IPS-18a (cell line): ENCODE results near the gene COPS8.

Source experiments
- H3K27ac ChIP-seq: one replicate; pipeline ENCODE4 v1.5.1; 2013; ENCODE audit warnings: low read length
- H3K27me3 ChIP-seq: one replicate; pipeline ENCODE4 v1.6.1; 2013; ENCODE audit warnings: mild to moderate bottlenecking, low read length; ENCODE audit not compliant: control insufficient read depth, insufficient read depth
- H3K36me3 ChIP-seq: one replicate; pipeline ENCODE4 v1.6.1; 2013; ENCODE audit warnings: low read depth, low read length; ENCODE audit not compliant: control insufficient read depth
- H3K4me1 ChIP-seq: one replicate; pipeline ENCODE4 v1.6.1; 2013; ENCODE audit warnings: low read depth, low read length; ENCODE audit not compliant: control insufficient read depth
- H3K4me3 ChIP-seq: one replicate; pipeline ENCODE4 v1.5.1; 2013; ENCODE audit warnings: low read length
- H3K9ac ChIP-seq: one replicate; pipeline ENCODE4 v1.6.1; 2013; ENCODE audit warnings: mild to moderate bottlenecking, low read length, moderate library complexity
- H3K9me3 ChIP-seq: one replicate; pipeline ENCODE4 v1.6.1; 2013; ENCODE audit warnings: low read depth, low read length; ENCODE audit not compliant: control insufficient read depth

The COPS8 gene

DNA sequence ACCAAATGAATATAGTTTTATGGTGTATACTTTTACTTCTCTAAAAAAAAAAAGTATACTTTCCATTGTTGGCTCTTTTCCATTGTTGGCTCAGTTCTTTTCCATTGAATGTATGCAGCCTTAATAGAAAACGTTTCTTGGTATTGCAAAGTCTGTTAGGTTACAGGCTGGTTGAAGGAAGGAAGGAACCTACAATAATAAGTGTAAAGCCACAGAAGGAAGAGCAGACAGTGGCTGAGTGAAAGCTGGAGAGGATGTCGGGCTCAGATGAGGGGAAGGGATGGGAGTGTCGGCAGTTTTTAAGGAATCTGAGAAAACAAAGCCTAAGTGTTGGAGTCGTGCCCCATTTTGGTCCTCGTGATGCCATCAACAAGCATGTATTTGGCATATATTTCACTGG, 6.8 kb downstream of the COPS8 start:
- Histone ChIP-seq H3K9ac (no peak overlapping the region), H3K27me3 (no peaks in the 10 kb centered on the region), H3K4me1 (no peaks in the 10 kb centered on the region), H3K9me3 (no peaks in the 10 kb centered on the region), H3K27ac (no peak overlapping the region), H3K36me3 (peaks cover 46% of the 10 kb centered on the region), H3K4me3 (no peak overlapping the region)

DNA sequence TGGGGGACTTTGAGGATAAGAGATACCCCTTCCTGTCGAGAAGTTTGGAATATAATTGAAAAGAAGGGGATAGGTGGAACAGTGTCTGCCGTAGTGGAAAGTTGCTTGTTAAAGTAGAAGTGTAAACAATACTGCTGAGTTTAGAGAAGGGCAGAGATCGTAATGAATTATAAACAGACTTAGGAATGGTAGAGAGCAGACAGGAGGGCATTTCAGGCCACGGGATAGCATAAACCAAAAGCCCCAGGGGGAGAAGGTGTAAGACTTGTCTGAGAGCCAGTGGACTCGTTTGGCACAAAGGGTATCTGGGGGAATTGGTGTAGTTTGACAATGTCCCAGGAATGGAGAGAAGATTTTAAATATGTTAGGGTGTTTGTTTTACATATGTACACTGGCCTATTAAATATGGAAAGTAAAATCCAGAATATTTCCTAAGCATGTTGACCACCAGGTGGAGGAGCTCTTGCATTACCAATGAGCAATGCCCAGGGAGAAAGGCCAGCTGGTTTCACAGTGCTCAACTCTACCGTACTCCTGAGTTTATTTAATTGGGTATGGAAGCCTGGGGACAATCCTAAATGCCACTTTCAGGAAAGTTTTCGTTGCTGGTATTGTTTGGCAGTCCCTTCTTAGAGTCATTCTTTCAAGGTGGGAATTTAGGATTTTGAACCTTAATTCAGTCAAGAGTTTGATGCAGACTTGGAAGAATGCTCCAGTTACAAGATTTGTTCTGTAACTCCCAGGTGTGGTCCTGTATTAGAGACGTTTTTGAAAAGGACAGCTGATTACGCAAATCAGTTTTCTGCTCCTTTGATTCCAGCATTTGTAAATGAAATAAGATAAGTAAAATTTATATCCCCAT, 7.5 kb downstream of the COPS8 start:
- Histone ChIP-seq H3K9ac (no peak overlapping the region), H3K4me1 (no peaks in the 10 kb centered on the region), H3K27ac (no peak overlapping the region), H3K27me3 (no peaks in the 10 kb centered on the region), H3K4me3 (no peak overlapping the region), H3K36me3 (peaks cover 50% of the 10 kb centered on the region), H3K9me3 (no peaks in the 10 kb centered on the region)

DNA sequence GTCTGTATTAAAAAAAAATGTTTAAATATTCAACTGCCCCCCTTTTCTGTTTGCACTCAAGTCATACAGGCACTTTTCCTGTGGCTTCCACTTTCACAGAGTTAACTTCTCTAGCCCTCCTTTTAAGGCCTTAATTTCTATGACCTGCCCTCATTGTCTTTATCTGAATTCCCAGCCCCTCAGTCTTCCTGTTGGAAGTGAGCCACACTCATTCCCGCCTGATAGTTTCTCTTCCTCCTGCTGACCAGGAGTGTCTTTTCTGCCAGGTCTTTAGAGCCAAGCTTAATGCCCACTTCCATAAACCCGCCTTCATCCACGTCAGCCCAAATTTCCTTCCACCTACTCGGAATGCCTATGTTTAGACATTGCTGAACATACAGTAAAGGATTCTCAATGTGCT, 10.5 kb downstream of the COPS8 start:
- Histone ChIP-seq H3K36me3 (peaks cover 57% of the 10 kb centered on the region), H3K27ac (no peak overlapping the region)

DNA sequence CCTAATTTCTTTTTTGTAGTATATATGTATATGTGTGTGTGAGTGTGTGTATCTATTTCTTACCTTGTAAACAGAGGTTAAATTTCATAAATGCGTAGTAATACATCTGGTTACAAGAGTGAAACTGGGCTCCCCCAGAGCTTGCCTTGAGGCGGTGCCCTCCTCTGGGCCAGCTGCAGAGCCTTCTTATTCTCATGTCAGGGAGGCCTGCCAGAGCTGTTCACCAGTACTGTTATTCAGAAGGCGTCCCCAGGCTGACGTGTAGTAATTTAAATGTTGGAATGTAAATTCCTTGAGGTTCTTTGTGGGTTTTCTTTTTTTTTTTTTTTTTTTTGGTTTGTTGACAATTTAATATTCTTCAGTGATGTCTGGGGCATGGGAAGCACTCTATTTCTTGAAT, 11.2 kb downstream of the COPS8 start:
- Histone ChIP-seq H3K9me3 (no peaks in the 10 kb centered on the region), H3K27ac (no peak overlapping the region), H3K4me1 (peaks cover 6% of the 10 kb centered on the region), H3K4me3 (no peak overlapping the region), H3K27me3 (no peaks in the 10 kb centered on the region), H3K9ac (no peak overlapping the region), H3K36me3 (peaks cover 57% of the 10 kb centered on the region)

More for the DNA sequence above, 10.5 kb downstream of the COPS8 start:
- Histone ChIP-seq H3K4me3 (no peak overlapping the region), H3K9ac (no peak overlapping the region), H3K27me3 (no peaks in the 10 kb centered on the region), H3K4me1 (no peaks in the 10 kb centered on the region), H3K9me3 (no peaks in the 10 kb centered on the region)

DNA sequence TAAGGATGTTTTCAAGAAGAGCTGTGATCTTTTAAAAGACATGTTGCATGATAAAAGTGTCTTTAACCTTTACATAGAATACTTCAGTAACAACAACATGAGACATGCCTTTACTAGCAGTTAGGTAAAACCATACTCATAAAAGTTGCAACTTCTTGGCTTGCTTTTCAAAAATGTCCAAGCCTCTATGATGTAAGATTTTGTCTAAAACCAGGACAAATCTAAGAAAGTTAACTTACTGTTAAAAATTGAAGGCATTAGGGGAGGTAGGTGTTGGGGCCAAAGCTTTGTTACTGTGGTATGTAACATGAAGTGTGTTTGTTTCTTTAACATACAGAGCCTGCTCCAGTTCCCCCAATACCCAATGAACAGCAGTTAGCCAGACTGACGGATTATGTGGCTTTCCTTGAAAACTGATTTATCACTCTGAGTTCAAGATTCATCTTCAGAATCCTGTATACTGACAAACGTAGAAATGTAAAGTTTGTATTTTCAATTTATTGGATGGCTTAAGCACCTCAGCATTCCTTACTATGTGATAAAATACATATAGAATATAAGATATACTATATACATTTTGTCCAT, 11.7 kb downstream of the COPS8 start:
- Histone ChIP-seq H3K4me1 (peaks cover 6% of the 10 kb centered on the region), H3K9me3 (no peaks in the 10 kb centered on the region), H3K36me3 (peaks cover 57% of the 10 kb centered on the region), H3K9ac (no peak overlapping the region), H3K27me3 (no peaks in the 10 kb centered on the region), H3K27ac (no peak overlapping the region), H3K4me3 (no peak overlapping the region)

DNA sequence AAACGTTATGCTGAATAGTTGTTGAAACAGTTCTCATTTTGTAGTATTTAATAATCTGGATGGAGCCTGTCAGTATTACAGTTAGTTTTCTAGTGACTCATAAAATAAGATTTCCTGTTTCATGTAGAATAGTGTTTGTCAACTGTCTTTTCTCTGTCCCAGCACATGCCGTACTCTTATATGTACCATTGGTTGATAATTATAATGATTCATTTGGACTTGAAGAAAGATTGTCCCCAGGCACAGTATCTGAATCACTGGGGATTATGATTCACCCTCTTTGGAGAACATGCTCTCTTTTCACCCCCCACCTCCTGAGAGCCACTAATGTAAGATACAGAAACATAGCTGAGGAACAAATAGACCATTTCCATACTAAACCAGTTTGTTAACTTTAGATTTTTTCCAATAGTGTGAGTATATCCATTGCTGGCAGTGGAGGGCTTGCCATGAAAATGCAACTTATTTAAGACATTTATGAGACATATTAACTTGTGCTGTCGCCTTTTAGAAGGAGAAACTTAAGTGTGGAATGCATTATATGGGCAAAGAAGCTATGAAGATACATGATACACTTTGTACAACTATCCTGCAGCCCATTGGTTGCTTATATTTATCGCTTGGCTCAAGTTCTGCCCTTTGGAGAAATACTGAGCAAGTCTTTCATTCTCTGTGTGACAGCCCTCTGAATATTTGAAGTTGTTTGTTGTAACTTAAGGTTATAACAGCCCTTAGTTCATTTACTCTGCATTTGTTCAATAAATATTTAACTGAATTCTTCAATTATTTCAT, 12.4 kb downstream of the COPS8 start:
- H3K27ac ChIP-seq = no peak overlapping the region
- no peak overlapping the region for H3K4me3 ChIP-seq
- no peak overlapping the region for H3K9ac ChIP-seq
- peaks cover 57% of the 10 kb centered on the region for H3K36me3 ChIP-seq
- H3K9me3 ChIP-seq = no peaks in the 10 kb centered on the region
- peaks cover 6% of the 10 kb centered on the region for H3K4me1 ChIP-seq
- H3K27me3 ChIP-seq = no peaks in the 10 kb centered on the region

DNA sequence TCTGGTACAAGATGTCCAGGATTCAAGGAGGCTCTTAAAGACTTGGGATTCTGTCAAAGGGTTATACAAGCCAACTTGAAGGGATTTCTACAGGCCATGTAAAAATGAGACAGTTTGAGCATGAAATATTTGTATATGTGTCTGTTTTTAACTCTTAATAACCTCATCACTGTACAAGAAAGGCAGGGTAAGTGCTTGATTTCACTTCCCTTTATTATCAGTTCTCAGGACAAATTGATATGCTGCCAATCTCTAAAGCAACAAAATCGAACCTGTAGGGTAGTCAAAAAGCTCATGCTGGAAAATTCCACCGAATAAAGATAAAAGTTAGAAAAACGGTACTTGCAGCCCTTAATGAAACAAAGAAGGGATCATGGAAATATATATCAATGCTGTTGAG, 14.1 kb downstream of the COPS8 start:
- Histone ChIP-seq H3K36me3 (peaks cover 48% of the 10 kb centered on the region), H3K27me3 (no peaks in the 10 kb centered on the region), H3K9me3 (no peaks in the 10 kb centered on the region), H3K27ac (no peak overlapping the region), H3K9ac (no peak overlapping the region), H3K4me3 (no peak overlapping the region), H3K4me1 (peaks cover 6% of the 10 kb centered on the region)

DNA sequence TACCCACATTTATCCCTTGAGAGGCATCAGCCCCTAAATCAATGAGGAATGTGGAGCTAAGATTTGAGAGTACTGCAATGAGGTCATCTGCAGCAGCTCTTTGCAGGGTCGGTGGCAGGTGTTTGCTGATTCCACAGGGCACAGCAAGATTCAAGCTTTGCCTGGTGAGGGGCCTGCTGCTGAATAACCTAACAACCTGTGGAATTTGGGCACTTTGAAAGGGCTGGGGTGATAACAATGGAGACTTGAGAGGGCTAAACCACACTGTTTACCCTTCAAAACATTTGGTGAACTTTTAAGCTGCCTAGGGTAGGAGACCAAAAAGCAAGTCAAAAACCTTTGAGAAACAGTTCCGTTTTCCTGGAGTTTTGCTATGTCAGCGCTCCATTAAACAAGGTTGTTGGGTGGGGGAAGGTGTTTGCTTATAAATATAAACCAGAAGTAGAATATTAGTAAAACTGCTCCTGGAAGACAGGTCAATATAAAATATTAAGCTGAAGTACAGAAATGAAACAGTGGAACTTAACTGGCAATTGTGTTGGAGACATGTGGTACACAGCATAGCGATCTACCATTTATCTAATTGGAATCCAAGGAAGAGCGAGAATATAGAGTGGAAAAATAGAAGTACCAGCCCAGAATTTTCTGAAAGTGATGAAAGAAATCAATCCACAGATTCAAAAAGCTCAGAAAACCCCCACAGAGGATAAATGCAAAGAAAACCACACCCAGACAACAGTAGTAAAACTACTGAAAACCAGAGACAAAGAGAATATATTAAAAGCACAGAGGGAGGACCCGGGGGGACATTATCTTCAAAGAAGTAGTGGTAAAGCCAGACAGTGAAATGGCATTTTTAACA, 15.7 kb downstream of the COPS8 start:
- peaks cover 6% of the 10 kb centered on the region for H3K4me1 ChIP-seq
- H3K4me3 ChIP-seq = peak overlapping the region; percentile 28
- H3K27ac ChIP-seq = peak overlapping the region; percentile 9
- no peaks in the 10 kb centered on the region for H3K27me3 ChIP-seq
- H3K9ac ChIP-seq = no peak overlapping the region
- H3K9me3 ChIP-seq = no peaks in the 10 kb centered on the region
- H3K36me3 ChIP-seq = peaks cover 34% of the 10 kb centered on the region

DNA sequence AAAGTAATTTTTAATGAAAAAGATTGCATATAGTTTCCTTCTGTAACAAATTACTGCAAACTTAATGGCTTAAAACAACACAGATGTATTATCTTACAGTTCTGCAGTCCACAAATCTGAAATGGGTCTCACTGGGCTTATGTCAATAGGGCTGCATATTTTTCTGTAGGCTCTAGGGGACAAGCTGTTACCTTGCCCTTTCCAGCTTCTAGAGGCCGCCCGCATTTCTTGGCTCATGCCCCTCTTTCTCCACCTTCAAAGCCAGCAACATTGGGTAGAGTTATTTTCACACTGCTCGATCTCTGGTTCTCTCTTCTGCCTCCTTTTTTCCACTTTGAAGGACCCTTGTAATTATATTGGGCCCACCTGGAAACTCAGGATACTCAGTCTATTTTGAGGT, 16.7 kb downstream of the COPS8 start:
- Histone ChIP-seq H3K4me1 (peaks cover 6% of the 10 kb centered on the region), H3K36me3 (peaks cover 26% of the 10 kb centered on the region), H3K27ac (no peak overlapping the region), H3K4me3 (no peak overlapping the region), H3K9ac (no peak overlapping the region), H3K9me3 (no peaks in the 10 kb centered on the region), H3K27me3 (no peaks in the 10 kb centered on the region)

DNA sequence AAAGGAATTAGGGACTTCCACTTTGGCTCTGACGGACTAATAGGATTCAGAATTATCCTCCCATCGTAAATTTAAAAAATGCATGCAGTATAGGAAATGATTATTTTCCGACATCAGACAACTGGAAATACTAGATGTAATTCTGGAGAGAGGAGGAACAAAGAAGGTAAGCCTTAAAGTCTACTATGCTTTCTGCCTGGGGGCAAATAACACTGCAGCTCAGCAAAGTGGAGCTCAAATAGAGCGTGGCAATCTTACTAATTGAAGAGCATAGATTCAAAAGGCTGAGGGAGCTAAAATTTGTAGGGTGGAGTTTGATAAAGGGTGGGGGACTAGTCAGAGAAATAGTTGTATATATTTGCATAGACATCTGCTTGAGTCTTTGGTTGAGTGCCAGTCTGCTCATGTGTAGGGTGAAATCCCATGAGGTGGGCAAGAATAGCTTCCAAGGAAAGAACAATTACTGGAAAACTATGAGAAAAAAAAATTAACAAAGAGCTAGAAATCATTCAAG, 23.8 kb downstream of the COPS8 start:
- Histone ChIP-seq H3K9me3 (no peaks in the 10 kb centered on the region), H3K9ac (no peak overlapping the region), H3K4me1 (no peaks in the 10 kb centered on the region), H3K36me3 (no peaks in the 10 kb centered on the region), H3K4me3 (no peak overlapping the region), H3K27ac (no peak overlapping the region), H3K27me3 (no peaks in the 10 kb centered on the region)
